HG02610 (cell line): ENCODE results near the gene SAMD10.
"Not testable (repeated sequence)": the region's sequence is repeated elsewhere in the genome, so short reads cannot be mapped to it uniquely, and the experiment has no call there.

Source experiments
- ATAC-seq: cut with Tn5 transposase; IDR thresholded peaks from one replicate; pipeline ENCODE4 v1.9.1; 2021; ENCODE audit warnings: mild to moderate bottlenecking, moderate library complexity; ENCODE audit not compliant: unreplicated experiment

Gene SAMD10

DNA sequence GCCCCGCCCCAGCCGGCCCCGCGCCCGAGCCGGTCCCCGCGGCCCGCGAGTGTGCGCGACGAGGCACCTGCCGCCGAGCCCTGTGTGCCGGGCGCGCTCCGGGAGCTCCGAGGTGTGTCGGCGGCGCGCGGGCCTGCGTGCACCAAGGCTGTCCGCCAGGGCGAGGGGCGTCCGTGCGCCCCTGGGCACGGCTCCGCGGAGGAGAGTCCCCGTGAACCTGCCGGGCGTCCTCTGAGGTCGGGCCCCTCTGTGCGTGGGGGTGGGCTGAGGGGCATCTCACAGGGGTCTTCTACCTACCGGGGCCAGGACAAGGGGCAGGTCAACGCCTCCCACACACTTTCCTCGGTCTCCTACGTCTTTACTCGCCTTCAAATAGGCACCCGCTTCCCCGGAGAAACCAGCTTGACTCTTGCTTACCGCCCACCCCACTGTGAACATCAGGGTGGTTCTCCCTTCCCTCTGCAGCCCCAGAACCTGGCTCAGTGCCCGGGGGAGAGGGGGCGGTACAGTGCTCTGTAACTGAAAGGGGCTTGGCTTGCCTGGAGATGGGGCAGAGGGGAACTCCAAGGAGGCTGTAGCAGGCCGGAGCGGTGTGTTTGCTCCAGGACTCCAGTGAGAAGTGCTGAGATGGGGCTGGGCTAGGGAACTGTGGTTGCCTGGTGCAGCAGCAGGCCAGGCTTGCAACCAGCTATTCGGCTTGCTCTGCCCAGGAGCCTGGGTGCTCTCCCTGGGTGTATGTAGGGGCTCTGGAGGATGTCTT is at the start of gene SAMD10:
SAMD10 (minus strand) TSS at position 86 of the 760 bp plus-strand sequence. CDS start 175 bp downstream, outside the sequence.
- peak; percentile 32 for ATAC-seq

DNA sequence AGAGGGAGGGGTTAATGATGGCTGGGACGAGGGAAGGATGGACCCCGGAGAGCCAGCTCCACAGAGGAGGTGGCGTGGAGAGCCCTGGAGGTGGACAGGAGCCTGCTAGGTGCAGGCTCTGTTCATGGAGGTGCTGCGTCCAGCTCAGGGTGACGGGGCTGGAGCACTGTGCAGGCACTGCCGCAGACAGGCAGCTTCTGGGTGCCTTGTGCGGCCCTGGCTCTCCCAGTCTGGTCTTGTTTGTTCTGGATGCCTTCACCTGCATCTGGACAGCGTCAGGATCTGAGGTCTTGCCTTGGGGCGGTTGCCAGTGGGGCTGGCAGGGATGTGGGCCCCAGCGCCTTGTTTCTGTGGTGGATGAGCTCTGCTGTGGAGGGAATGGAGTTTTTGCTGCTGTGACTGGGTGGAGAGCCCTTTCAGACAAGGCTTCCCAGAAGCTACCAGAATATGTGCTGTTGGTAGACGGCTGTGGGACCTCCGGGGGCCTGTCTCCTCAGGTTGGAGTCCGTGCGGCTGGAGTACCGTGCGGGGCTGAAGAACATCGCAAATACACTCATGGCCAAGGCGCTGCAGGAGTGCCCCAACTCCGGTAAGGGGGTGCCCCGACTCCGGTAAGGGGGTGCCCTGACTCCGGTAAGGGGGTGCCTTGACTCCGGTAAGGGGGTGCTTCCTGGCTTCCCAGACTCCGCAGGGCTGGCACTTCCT is 48.7 kb upstream of the SAMD10 start:
- ATAC-seq, result no peak

DNA sequence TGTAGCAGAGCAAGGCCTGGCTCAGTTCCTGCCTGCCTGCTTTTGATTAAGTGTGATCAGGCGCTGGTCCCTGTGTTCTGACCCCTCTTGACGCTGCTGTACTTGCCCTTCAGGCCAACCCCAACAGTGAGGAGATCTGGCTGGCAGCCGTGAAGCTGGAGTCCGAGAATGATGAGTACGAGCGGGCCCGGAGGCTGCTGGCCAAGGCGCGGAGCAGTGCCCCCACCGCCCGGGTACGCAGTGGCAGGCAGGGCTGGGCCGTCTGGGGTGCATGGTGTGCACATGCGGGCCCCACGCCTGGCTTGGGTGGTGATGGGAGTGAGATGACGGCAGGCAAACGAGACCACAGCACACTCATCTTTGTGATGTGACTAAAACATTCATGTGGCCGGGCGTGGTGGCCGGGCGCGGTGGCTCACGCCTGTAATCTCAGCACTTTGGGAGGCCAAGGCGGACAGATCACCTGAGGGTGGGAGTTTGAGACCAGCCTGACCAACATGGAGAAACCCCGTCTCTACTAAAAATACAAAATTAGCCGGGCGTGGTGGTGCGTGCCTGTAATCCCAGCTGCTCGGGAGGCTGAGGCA is 46.5 kb upstream of the SAMD10 start:
- ATAC-seq, result no peak

DNA sequence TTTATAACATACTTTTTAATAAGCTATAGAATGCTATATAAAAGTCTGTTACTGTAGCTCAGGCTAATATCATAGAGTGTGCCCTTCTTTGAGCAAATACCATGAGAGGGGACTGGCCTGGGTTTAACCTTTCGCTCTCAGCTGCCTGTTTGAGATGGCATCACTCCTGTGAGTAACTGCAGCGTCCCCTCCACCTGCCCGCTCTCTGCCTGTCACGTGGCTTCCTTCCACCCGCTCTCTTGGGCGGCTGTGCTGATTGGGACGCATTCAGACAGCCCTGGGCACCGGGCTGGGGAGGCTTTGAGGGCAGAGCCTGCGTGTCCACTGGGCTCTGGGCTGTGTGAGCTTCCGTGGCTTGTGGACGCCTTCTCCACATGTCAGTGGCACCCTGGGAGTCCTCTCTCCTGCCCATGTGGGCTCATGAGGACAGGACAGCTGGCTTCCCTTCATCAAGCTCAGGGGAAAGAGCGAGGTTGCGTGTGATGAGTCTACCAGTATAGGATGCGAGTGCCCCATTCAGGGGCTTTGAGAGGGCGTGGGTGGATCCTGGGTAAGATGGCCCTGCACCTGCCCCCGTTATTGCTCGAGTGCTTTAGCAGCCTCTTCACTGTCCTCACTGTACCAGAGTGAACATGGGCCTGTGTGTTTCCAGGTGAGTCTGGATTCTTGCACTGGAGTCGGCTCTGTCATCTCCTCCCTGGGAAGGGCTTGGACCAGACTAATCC is 45.8 kb upstream of the SAMD10 start:
- no peak for ATAC-seq

DNA sequence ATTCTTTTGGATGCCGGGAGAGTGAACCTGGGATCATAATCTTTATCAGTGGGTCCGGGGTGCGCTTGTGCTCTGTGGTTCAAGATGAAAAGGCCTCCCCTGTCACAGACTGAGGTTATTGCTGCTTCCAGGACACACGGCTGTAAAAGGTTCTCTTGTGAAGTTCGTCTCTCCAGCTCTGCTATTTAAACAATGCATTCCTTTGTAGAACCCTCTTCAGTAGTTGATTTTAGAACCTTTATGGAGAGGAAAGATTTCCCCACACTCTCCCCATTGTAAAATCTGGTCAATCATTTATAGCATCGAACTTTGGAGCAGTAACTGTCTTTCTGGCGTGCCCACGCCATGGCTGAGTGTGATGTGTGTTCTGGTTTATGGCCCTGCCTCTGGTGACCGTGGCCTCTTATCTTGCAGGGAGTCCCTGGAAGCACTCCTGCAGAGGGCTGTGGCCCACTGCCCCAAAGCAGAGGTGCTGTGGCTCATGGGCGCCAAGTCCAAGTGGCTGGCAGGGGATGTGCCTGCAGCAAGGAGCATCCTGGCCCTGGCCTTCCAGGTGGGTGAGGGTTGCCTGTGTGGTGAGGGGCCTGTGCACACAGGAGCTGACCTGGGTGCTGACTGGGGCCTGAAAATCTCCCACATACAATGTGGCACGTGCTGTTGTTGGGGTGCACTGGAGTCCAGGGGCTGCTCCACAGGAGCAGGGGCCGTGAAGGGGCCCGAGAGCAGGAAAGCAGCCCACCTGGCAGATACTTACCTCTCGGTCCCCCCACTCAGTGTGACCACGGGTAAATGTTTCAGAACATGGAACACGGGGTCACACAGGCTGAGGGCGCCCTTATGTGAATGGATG is 44.9 kb upstream of the SAMD10 start:
- ATAC-seq, result no peak

DNA sequence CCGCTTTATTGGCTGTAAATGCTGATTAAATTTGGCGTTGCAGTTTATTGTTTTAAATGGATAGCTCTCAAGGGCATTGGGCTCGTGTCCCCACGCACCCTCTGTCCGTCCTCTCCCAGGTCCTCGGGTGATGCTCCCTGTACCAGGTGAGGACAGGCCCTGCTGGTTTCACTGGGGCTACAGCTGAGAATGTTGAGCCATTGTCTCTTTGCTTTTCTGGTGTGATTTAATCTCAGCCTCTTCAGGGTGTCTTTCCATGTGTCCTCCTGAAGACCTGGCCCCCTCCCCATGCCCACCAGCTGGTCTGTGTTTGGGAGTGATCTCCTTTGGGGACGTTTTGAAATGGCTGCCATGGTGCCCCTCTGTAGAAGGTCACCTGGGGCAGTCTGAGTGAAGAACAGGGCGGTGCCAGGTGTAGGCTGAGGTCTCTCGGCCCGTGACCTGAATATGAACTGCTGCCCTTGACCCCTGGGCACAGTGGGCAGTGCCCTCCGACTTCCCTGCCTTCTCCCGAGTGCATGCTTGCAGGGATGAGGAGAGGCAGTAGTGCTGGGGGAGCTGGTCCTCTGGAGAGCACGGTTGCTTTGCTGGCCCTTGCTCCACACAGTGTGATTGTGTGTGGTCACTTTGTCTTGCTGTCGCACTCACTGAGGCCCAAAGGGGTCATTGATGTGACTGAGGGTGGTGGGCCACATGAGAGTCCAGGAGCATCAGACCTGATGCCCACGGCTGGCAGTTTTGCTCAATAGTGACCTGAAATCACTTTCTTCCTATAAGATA is 44.1 kb upstream of the SAMD10 start:
- no peak for ATAC-seq

DNA sequence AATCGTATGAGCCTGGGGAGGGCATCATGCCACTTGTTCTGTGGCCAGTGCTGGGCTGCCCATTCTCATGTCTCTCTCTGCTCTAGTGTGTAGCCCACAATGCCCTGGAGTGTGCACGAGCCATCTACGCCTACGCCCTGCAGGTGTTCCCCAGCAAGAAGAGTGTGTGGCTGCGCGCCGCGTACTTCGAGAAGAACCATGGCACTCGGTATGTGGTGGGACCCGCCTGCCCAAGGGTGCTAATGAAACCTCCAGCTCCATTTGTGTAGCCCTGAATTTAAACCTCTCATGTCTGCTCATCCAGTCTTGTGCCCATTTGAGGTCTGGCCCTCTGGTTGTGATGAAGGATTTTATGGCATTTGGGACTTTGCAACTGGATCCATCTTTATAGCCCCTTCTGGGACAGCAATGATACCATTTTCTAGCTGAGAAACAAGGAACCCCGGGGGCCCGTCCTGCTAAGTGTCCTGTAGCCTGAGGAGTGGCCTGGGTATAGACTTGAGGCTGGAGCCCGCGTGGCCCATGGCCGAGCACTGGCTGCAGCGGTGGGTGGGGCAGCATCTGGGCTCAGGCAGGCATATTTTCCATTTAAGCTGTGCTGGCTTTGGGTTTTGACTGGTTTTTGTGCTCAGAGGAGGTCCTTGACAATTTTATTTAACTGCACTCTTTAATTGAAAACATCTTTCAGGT is 43.4 kb upstream of the SAMD10 start:
- no peak for ATAC-seq

DNA sequence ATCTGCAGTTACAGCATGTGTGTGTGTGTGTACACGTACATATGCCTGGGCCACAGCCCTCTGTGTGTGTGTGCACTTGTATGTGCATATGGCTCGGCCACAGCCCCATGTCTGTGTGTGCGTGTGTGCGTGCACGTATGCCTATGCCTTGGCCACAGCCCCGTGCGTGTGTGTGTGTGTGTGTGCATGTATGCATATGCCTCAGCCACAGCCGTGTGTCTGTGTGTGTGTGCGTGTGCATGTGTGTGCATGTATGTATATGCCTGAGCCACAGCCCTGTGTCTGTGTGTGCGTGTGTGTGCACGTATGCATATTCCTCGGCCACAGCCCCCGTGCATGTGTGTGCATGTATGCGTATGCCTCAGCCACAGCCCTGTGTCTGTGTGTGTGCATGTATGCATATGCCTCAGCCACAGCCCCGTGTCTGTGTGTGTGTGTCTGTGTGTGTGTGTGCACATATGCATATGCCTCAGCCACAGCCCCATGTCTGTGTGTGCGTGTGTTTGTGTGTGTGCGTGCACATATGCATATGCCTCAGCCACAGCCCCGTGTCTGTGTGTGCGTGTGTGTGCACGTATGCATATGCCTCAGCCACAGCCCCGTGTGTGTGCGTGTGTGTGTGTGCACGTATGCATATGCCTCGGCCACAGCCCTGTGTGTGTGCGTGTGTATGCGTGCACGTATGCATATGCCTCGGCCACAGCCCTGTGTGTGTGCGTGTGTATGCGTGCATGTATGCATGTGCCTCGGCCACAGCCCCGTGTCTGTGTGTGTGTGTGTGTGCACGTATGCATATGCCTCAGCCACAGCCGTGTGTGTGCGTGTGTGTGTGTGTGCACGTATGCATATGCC is 41.9 kb upstream of the SAMD10 start:
- no peak for ATAC-seq

DNA sequence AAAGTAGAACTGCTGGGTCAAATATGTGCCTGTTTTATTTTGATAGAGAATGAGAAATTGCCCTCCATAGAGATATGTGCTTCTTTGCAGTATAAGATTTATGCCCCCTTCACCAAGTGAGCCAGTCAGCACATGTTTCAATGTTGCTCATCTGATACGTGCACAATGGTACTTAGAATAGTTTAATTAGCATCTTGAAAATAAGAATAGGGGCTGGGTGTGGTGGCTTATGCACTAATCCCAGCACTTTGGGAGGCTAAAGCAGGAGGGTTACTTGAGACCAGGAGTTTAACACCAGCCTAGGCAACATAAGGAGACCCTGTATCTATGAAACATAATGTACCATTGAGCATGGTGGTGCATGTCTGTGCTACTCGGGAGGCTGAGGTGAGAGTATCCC is 36.2 kb upstream of the SAMD10 start:
- no peak for ATAC-seq

DNA sequence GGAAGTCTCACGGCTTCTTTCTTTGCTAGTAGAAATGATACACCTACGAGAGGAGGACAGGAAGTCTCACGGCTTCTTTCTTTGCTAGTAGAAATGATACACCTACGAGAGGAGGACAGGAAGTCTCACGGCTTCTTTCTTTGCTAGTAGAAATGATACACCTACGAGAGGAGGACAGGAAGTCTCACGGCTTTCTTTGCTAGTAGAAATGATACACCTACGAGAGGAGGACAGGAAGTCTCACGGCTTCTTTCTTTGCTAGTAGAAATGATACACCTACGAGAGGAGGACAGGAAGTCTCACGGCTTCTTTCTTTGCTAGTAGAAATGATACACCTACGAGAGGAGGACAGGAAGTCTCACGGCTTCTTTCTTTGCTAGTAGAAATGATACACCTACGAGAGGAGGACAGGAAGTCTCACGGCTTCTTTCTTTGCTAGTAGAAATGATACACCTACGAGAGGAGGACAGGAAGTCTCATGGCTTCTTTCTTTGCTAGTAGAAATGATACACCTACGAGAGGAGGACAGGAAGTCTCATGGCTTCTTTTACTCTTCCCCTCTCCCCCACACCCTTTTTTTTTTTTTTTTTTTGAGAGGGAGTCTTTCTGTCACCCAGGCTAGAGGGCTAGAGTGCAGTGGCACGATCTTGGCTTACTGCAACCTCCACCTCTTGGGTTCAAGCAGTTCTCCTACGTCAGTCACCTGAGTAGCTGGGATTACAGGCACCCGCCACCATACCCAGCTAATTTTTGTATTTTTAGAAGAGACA is 33.1 kb upstream of the SAMD10 start:
- ATAC-seq, result not testable (repeated sequence)

DNA sequence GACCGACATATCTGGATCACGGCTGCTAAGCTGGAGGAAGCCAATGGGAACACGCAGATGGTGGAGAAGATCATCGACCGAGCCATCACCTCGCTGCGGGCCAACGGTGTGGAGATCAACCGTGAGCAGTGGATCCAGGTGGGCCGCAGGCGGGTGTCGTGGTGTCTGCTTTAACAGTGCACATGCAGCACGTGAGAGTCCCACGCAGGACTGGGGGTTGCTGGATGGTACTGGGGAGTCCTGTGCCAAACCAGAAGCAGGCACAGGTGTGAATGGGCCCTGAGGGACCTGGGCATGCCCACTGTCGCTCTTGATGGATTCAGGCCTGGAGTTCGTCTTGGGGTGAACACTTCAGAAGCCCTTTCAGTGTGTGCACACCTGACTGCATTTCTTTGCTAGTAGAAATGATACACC is 31.9 kb upstream of the SAMD10 start:
- ATAC-seq, result no peak

DNA sequence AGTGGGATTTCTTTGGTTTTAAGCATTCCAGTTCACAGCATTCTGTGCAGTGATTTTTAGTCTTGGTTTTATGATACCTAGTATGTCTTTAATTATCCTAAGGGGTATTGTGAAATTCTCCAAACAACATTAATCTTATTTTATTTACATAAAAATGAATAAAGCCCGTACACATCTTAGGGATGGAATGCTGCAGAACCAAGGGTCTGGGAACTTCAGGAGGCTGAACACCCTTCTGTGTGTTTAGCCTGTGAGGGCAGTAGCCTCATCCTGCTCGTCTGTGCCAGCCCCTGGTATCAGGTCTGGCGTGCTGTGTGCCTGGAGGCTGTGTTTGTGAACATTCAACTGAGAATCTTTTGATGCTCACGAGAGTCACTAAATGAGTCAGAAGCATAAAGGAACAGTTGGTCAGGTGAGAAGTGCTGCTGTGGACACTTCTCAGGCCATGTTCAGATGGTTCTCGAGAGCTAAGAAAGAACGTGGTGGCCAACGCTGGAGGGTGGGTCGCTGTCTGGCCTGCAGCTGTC is 31.3 kb upstream of the SAMD10 start:
- ATAC-seq, result no peak

DNA sequence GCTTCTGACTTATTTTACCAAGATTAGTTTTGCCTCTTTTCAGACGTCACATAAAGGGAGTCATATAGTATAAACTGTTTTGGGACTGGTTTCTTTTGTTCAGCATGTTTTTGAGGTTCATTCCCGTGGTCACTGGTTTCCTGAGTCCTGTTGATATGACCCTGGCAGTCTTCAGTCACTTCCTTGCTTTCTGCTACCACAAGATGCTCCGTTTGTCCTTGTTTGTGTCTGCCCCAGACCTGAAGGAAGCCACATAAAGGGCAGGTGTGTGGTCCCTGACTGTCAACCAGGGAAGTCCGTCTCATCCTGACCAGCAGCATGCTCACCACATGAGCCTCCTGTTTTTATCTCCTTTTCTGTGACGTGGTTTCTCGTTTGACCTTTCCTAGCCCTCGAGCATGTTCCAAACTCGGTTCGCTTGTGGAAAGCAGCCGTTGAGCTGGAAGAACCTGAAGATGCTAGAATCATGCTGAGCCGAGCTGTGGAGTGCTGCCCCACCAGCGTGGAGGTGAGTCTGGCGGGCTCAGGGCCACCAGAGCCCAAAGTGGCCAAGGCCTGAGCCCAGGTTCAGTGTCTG is 30.5 kb upstream of the SAMD10 start:
- ATAC-seq, result no peak

DNA sequence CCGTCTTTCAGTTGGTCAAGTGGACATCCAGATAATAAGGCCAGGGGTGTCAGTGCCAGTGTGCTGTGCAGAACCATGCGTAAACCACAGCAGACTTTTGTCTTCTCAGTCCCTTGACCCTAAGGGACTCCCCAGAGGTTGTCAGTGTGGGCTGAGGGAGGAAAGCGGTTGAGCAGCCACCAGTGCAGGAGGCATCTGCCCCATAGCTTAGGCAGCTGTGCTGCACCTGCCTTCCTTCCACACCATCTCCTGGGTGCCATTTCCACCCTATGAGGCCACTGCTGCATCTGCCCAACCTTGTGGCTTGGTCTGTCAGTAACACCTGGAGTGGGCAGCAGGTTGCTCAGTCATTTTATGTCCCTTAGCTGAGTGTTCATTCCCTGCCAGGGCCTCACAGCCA is 27.5 kb upstream of the SAMD10 start:
- ATAC-seq, result no peak

DNA sequence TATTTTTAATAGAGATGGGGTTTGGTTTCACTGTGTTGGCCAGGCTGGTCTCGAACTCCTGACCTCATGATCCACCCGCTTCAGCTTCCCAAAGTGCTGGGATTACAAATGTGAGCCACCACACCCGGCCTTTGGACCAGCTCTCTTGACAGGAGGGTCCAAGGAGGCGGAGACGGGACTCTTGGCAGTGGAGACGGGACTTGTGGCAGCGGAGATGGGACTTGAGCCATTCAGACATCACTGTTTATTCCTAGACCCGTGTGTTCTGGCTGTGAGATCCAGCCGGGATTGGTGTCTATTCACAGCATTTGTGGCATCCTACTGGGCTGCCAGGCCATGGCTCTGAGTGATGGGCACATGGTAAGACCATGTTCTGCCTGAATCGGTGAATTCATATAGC is 27.0 kb upstream of the SAMD10 start:
- no peak for ATAC-seq

DNA sequence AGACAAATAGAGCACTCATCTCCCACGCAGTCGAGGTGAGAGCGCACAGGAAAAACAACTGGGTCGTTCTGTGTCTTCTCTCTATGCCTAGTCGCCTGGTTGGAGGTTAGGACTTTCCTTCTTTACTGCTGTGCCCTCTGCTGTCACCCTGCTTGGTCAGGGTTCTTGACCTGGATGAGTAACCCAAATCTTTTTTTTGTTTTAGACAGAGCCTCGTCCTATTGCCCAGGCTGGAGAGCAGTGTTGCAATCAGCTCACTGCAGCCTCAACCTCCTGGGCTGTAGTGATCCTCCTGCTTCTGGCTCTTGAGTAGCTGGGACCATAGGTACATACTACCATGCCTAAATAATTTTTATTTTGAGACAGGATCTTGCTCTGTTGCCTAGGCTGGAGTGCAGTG is 26.0 kb upstream of the SAMD10 start:
- no peak for ATAC-seq
